MM.1S (cell line): ENCODE measurements around the gene SHROOM3.

ENCODE experiments used
- DNase-seq: peaks from one replicate; pipeline ENCODE4 v3.0.0-alpha.2; 2015
- H2AFZ ChIP-seq: fragments of 300-600 bp; sonication (generic); 2 replicates; pipeline ENCODE4 v1.6.0; 2016; ENCODE audit warnings: antibody characterized with exemption, low read length
- H3F3A ChIP-seq: fragments of 300-600 bp; sonication (generic); 2 replicates; pipeline ENCODE4 v1.6.1; 2016; ENCODE audit warnings: mild to moderate bottlenecking, antibody characterized with exemption, low read length, moderate library complexity, mixed read lengths; ENCODE audit not compliant: insufficient read depth
- H3K27ac ChIP-seq: fragments of 300-600 bp; sonication (generic); 2 replicates; pipeline ENCODE4 v1.5.1; 2016; ENCODE audit warnings: mild to moderate bottlenecking, low read length
- H3K27me3 ChIP-seq: fragments of 300-600 bp; sonication (generic); replicated peaks from 2 replicates; pipeline ENCODE4 v1.6.0; 2016; ENCODE audit warnings: low read length; ENCODE audit not compliant: insufficient read depth
- H3K36me3 ChIP-seq: fragments of 300-600 bp; sonication (generic); replicated peaks from 2 replicates; pipeline ENCODE4 v1.6.1; 2016; ENCODE audit warnings: mild to moderate bottlenecking, low read length, mixed read lengths; ENCODE audit not compliant: insufficient read depth
- H3K4me1 ChIP-seq: fragments of 300-600 bp; sonication (generic); 2 replicates; pipeline ENCODE4 v1.6.1; 2016; ENCODE audit warnings: low read length, mixed read lengths
- H3K4me2 ChIP-seq: fragments of 300-600 bp; sonication (generic); 2 replicates; pipeline ENCODE4 v1.6.0; 2016; ENCODE audit warnings: low read depth, low read length
- H3K4me3 ChIP-seq: fragments of 300-600 bp; sonication (generic); 2 replicates; pipeline ENCODE4 v1.5.1; 2016; ENCODE audit warnings: low read length, mixed read lengths
- H3K79me2 ChIP-seq: fragments of 300-600 bp; sonication (generic); 2 replicates; pipeline ENCODE4 v1.6.1; 2016; ENCODE audit warnings: mixed run types, low read length, mixed read lengths
- H3K9ac ChIP-seq: fragments of 300-600 bp; sonication (generic); 2 replicates; pipeline ENCODE4 v1.6.1; 2016; ENCODE audit warnings: low read length, mixed read lengths
- H3K9me2 ChIP-seq: fragments of 300-600 bp; sonication (generic); replicated peaks from 2 replicates; pipeline ENCODE4 v1.6.1; 2016; ENCODE audit warnings: mild to moderate bottlenecking, low read length, mixed read lengths; ENCODE audit not compliant: insufficient read depth
- H3K9me3 ChIP-seq: fragments of 300-600 bp; sonication (generic); replicated peaks from 2 replicates; pipeline ENCODE4 v1.6.1; 2016; ENCODE audit warnings: mild to moderate bottlenecking, low read length, mixed read lengths; ENCODE audit not compliant: insufficient read depth
- H4K20me1 ChIP-seq: fragments of 300-600 bp; sonication (generic); 2 replicates; pipeline ENCODE4 v1.6.1; 2016; ENCODE audit warnings: mild to moderate bottlenecking, low read length, moderate library complexity, mixed read lengths; ENCODE audit not compliant: insufficient read depth
- CTCF ChIP-seq: fragments of 300-600 bp; sonication (generic); IDR thresholded peaks from 2 replicates; pipeline ENCODE4 v1.5.1; 2016; ENCODE audit warnings: antibody characterized with exemption, low read length, mixed read lengths
- EZH2 ChIP-seq: fragments of 300-600 bp; sonication (generic); optimal IDR thresholded peaks from 2 replicates; pipeline ENCODE3; 2017; ENCODE audit warnings: low read depth, mild to moderate bottlenecking, antibody characterized with exemption, low read length, mixed read lengths
- EZH2phosphoT487 ChIP-seq: fragments of 300-600 bp; sonication (generic); IDR thresholded peaks from 2 replicates; pipeline ENCODE4 v1.6.1; 2018; ENCODE audit warnings: antibody characterized with exemption, low read length

The SHROOM3 gene

GRCh38 chr4:76663824-76664223 lies 228.8 kb downstream of the SHROOM3 start:
- no peak overlapping the region for H2AFZ ChIP-seq
- no peak for TF ChIP-seq EZH2
- TF ChIP-seq EZH2phosphoT487: no peak
- TF ChIP-seq CTCF: no peak

GRCh38 chr4:76665153-76665552 lies 230.1 kb downstream of the SHROOM3 start:
- DNase-seq: no peak
- no peak overlapping the region for H3K4me2 ChIP-seq
- peaks cover 6% of the 10 kb centered on the region for H3F3A ChIP-seq
- no peak overlapping the region for H2AFZ ChIP-seq
- no peaks in the 10 kb centered on the region for H3K79me2 ChIP-seq
- TF ChIP-seq EZH2phosphoT487 (no peak), EZH2 (no peak), CTCF (no peak)
- H3K9me2 ChIP-seq: no peaks in the 10 kb centered on the region
- no peak overlapping the region for H3K9ac ChIP-seq
- peaks cover 7% of the 10 kb centered on the region for H3K4me1 ChIP-seq
- no peak overlapping the region for H3K27ac ChIP-seq
- H4K20me1 ChIP-seq: no peaks in the 10 kb centered on the region
- H3K36me3 ChIP-seq: no peaks in the 10 kb centered on the region
- no peak overlapping the region for H3K4me3 ChIP-seq
- H3K9me3 ChIP-seq: no peaks in the 10 kb centered on the region
- no peaks in the 10 kb centered on the region for H3K27me3 ChIP-seq

More at GRCh38 chr4:76663824-76664223, 228.8 kb downstream of the SHROOM3 start:
- no peaks in the 10 kb centered on the region for H3K27me3 ChIP-seq
- H3K9me3 ChIP-seq: no peaks in the 10 kb centered on the region
- H3K9me2 ChIP-seq: no peaks in the 10 kb centered on the region
- no peaks in the 10 kb centered on the region for H3K36me3 ChIP-seq
- no peak overlapping the region for H3K4me2 ChIP-seq
- H3K4me3 ChIP-seq: no peak overlapping the region
- H3K9ac ChIP-seq: no peak overlapping the region
- no peak for DNase-seq
- H4K20me1 ChIP-seq: no peaks in the 10 kb centered on the region
- H3K4me1 ChIP-seq: peaks cover 12% of the 10 kb centered on the region
- H3K79me2 ChIP-seq: no peaks in the 10 kb centered on the region
- H3K27ac ChIP-seq: no peak overlapping the region
- peaks cover 6% of the 10 kb centered on the region for H3F3A ChIP-seq

GRCh38 chr4:76665721-76666120 lies 230.7 kb downstream of the SHROOM3 start:
- H3K36me3 ChIP-seq: no peaks in the 10 kb centered on the region
- H3K27ac ChIP-seq: no peak overlapping the region
- H3K79me2 ChIP-seq: no peaks in the 10 kb centered on the region
- H4K20me1 ChIP-seq: no peaks in the 10 kb centered on the region
- no peaks in the 10 kb centered on the region for H3K9me3 ChIP-seq
- no peaks in the 10 kb centered on the region for H3K9me2 ChIP-seq
- no peak overlapping the region for H3K9ac ChIP-seq
- H3K27me3 ChIP-seq: no peaks in the 10 kb centered on the region
- no peak for DNase-seq
- TF ChIP-seq EZH2 (no peak), EZH2phosphoT487 (no peak), CTCF (no peak)
- peaks cover 6% of the 10 kb centered on the region for H3F3A ChIP-seq
- H3K4me3 ChIP-seq: no peak overlapping the region
- H2AFZ ChIP-seq: no peak overlapping the region
- H3K4me1 ChIP-seq: peaks cover 7% of the 10 kb centered on the region
- H3K4me2 ChIP-seq: no peak overlapping the region
